Stomach (tissue), 4 donors: ENCODE measurements around the gene SPRR2B.

Experiments used
- POLR2A ChIP-seq, 4 donors: fragments of 450-650 bp; IDR thresholded peaks; one replicate each; pipeline ENCODE4 v1.6.1; 2016; ENCODE audit warnings: antibody characterized with exemption in 4 of 4, control low read depth in 2 of 4, mild to moderate bottlenecking in 1 of 4, moderate library complexity in 1 of 4
- POLR2AphosphoS5 ChIP-seq, 3 donors: sonication (generic); formaldehyde crosslinking; IDR thresholded peaks; one replicate each; pipeline ENCODE4 v1.6.1; 2016; ENCODE audit warnings: antibody characterized with exemption in 3 of 3

GRCh38 chr1:153094426-153094825 lies 23.0 kb upstream of the SPRR2B start, which contains the start of gene SPRR2E:
- no peak for TF ChIP-seq POLR2AphosphoS5 (IDR thresholded peaks at IDR 0.05)
- no peak for TF ChIP-seq POLR2A (IDR thresholded peaks at IDR 0.05)
